Colonic mucosa (tissue), 4 donors: ENCODE data around the gene MPDU1. TPM values are rescaled to one million over a fixed set of nuclear protein-coding genes. Genes with fewer than 3 reads are reported as not detected.

Source experiments
- DNase-seq: peaks from one replicate; pipeline ENCODE4 v3.0.0-alpha.2; 2020
- H3K27ac ChIP-seq: fragments of 200-600 bp; one replicate; pipeline ENCODE4 v1.8.0; 2021
- H3K27me3 ChIP-seq: fragments of 200-600 bp; one replicate; pipeline ENCODE4 v1.8.0; 2021
- H3K36me3 ChIP-seq: fragments of 200-600 bp; one replicate; pipeline ENCODE4 v1.8.0; 2021
- H3K4me1 ChIP-seq: fragments of 200-600 bp; one replicate; pipeline ENCODE4 v1.8.0; 2021; ENCODE audit warnings: mild to moderate bottlenecking
- H3K4me3 ChIP-seq: fragments of 200-600 bp; one replicate; pipeline ENCODE4 v1.8.0; 2021
- H3K9ac ChIP-seq, 2 donors: one replicate each; pipeline ENCODE4 v1.7.0; 2013; ENCODE audit warnings: control low read depth in 2 of 2, low read depth in 2 of 2, low read length in 2 of 2
- H3K9me3 ChIP-seq: fragments of 200-600 bp; one replicate; pipeline ENCODE4 v1.8.0; 2021
- intact Hi-C: fragments of 100-400 bp; cut with DNase I; formaldehyde crosslinking; loops from one replicate; pipeline ENCODE4 v1.14.1; 2022
- total RNA-seq, 2 donors: library from RNA; stranded (reverse); fragmentation: NEBNext Ultra II Directional in 1 of 2; extraction: Animal tissue kit (Norgen Biotek cat#: 25700) in 1 of 2; gene quantifications; one replicate each; pipeline ENCODE4 v1.2.1, GENCODE V29; 2021
- TF ChIP-seq, protein P1 (sequence below): fragments of 200-600 bp; IDR thresholded peaks from one replicate; pipeline ENCODE4 v1.8.0; 2022; ENCODE audit warnings: antibody characterized with exemption, mild to moderate bottlenecking
- donor health status: healthy.
- donor health status: DM: no; HTN: no; CAD: no.
- donor health status: DM: no; HTN: no; CAD: no.

Gene MPDU1
- total RNA-seq, 2 donors from 2014 or later = 80.1 to 111 TPM

DNA sequence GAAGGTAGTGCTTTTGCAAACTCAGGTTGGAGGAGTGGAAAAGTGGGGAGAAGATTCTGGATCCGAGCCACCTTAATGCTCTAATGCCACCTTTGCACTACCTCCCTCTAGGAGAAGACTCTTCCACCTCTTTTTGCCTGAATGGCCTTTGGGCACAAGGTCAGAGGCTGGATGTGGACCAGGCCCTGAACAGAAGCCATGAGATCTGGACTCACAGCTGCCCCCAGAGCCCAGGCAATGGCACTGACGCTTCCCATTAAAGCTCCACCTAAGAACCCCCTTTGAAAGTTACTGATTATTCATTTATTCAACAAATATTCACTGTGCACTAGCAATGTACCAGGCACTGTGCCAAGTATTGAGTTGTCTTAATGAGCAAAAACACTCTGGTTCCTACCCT lies 49.4 kb downstream of the MPDU1 start:
- Histone ChIP-seq H3K9ac (no peak overlapping the region), H3K9me3 (no peaks in the 10 kb centered on the region), H3K4me1 (no peaks in the 10 kb centered on the region), H3K27me3 (no peaks in the 10 kb centered on the region), H3K4me3 (no peak overlapping the region), H3K27ac (no peak overlapping the region), H3K36me3 (no peaks in the 10 kb centered on the region)
- no peak for DNase-seq
- TF ChIP-seq, protein P1, sequence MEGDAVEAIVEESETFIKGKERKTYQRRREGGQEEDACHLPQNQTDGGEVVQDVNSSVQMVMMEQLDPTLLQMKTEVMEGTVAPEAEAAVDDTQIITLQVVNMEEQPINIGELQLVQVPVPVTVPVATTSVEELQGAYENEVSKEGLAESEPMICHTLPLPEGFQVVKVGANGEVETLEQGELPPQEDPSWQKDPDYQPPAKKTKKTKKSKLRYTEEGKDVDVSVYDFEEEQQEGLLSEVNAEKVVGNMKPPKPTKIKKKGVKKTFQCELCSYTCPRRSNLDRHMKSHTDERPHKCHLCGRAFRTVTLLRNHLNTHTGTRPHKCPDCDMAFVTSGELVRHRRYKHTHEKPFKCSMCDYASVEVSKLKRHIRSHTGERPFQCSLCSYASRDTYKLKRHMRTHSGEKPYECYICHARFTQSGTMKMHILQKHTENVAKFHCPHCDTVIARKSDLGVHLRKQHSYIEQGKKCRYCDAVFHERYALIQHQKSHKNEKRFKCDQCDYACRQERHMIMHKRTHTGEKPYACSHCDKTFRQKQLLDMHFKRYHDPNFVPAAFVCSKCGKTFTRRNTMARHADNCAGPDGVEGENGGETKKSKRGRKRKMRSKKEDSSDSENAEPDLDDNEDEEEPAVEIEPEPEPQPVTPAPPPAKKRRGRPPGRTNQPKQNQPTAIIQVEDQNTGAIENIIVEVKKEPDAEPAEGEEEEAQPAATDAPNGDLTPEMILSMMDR = no peak
- intact Hi-C loops = loop anchor here (5.0 kb wide), 1 partner anchor 54 kb away; the partner anchor contains the start of genes TP53 and WRAP53

DNA sequence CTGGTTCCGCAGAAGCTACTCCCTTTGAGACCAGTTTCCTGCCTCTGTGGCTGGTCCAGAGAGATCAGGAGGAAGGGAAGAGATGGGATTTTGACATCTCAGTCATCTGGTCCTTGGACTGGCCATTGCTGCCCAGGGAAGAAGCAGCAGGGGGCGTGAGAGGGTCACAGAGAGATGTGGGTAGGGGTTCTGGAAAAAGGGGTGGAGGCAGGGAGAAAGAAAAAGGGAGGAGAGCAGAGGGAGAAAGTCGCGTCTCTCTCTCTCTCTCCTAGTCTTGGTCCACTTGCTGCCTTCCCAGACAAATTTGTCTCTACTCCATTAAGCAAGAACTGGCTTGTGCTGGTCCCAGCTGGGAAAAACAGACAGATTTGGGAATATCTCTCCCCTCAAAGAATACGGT lies 50.7 kb downstream of the MPDU1 start:
- intact Hi-C loops = loop anchor here (5.0 kb wide), 1 partner anchor 53 kb away; the partner anchor contains the start of genes TP53 and WRAP53
- no peaks in the 10 kb centered on the region for H3K4me1 ChIP-seq

DNA sequence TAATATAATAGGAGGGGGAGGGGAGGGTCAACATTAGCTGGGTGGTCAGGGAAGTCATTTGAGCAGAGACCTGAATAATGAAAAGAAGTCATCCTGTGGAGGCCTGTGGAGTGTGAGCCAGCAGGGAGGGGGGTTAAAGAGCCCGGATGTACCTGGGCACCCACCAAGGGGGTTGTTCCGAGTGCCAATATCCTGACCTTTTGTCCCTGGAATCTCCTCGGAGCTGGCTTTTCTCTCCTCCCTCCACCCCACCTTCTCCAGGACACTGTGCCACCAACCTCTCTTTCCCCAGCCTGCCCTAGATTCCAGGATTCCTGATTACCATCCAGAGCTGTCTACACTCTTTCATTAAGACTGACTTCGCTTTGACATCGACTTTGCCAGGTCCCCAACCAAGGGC lies 52.5 kb downstream of the MPDU1 start:
- TF ChIP-seq, protein P1 = no peak
- H3K36me3 ChIP-seq = no peaks in the 10 kb centered on the region
- H3K27ac ChIP-seq = no peak overlapping the region
- no peak overlapping the region for H3K4me3 ChIP-seq
- no peaks in the 10 kb centered on the region for H3K9me3 ChIP-seq
- no peak for DNase-seq
- no peaks in the 10 kb centered on the region for H3K27me3 ChIP-seq
- H3K4me1 ChIP-seq = no peaks in the 10 kb centered on the region
- H3K9ac ChIP-seq = no peak overlapping the region
- intact Hi-C loops = no loop called here

More for the DNA sequence above, 50.7 kb downstream of the MPDU1 start:
- Histone ChIP-seq H3K9ac (no peak overlapping the region), H3K36me3 (no peaks in the 10 kb centered on the region), H3K27me3 (no peaks in the 10 kb centered on the region), H3K4me3 (no peak overlapping the region), H3K27ac (no peak overlapping the region), H3K9me3 (no peaks in the 10 kb centered on the region)
- DNase-seq = peak; percentile 52
- TF ChIP-seq, protein P1 = no peak

Other genes starting within 250 kb of the MPDU1 start
- gene ACAP1, start 247.3 kb upstream of the MPDU1 start, total RNA-seq = 10 to 100 TPM in 1 of 2 donors, 1 to 10 TPM in 1; 7.4 to 12.1 TPM
- 10 to 100 TPM in 1 of 2 donors, 1 to 10 TPM in 1; 5.6 to 12.6 TPM for gene KCTD11, start 231.7 kb upstream of the MPDU1 start, total RNA-seq
- gene TMEM95, start 228.7 kb upstream of the MPDU1 start, total RNA-seq = not detected
- 10 to 100 TPM; 18.0 to 22.6 TPM for gene TNK1, start 202.8 kb upstream of the MPDU1 start, total RNA-seq
- 10 to 100 TPM; 11.0 to 12.0 TPM for gene PLSCR3, start 189.3 kb upstream of the MPDU1 start, total RNA-seq
- 100 to 1,000 TPM in 1 of 2 donors, 10 to 100 TPM in 1; 88.2 to 101 TPM for gene TMEM256, start 179.8 kb upstream of the MPDU1 start, total RNA-seq
- 1 to 10 TPM; 2.5 to 5.0 TPM for gene NLGN2, start 176.0 kb upstream of the MPDU1 start, total RNA-seq
- gene SPEM1, start 163.5 kb upstream of the MPDU1 start, total RNA-seq = not detected
- gene SPEM2, start 158.2 kb upstream of the MPDU1 start, total RNA-seq = not detected
- not detected for gene SPEM3, start 155.0 kb upstream of the MPDU1 start, total RNA-seq
- gene TMEM102, start 148.4 kb upstream of the MPDU1 start, total RNA-seq = 10 to 100 TPM; 20.4 to 20.6 TPM
- gene FGF11, start 144.3 kb upstream of the MPDU1 start, total RNA-seq = 1 to 10 TPM; 1.2 to 1.6 TPM
- gene CHRNB1, start 138.8 kb upstream of the MPDU1 start, total RNA-seq = 1 to 10 TPM; 4.3 to 6.1 TPM
- 10 to 100 TPM; 12.9 to 26.7 TPM for gene ZBTB4, start 104.2 kb upstream of the MPDU1 start, total RNA-seq
- gene SLC35G6, start 102.4 kb upstream of the MPDU1 start, total RNA-seq = not detected
- gene POLR2A, start 99.5 kb upstream of the MPDU1 start, total RNA-seq = 100 to 1,000 TPM in 1 of 2 donors, 10 to 100 TPM in 1; 73.5 to 137 TPM
- gene TNFSF12, start 34.8 kb upstream of the MPDU1 start, total RNA-seq = 10 to 100 TPM; 11.4 to 18.3 TPM
- gene TNFSF13, start 25.1 kb upstream of the MPDU1 start, total RNA-seq = 100 to 1,000 TPM in 1 of 2 donors, 10 to 100 TPM in 1; 67.5 to 125 TPM
- gene SENP3, start 21.9 kb upstream of the MPDU1 start, total RNA-seq = 10 to 100 TPM; 25.7 to 56.6 TPM
- 10 to 100 TPM; 37.7 to 56.6 TPM for gene CD68, start 4.2 kb upstream of the MPDU1 start, total RNA-seq
- gene SOX15, start 6.2 kb downstream of the MPDU1 start, total RNA-seq = 1 to 10 TPM in 1 of 2 donors, under 1 TPM in 1; 0.61 to 1.0 TPM
- gene FXR2, start 31.0 kb downstream of the MPDU1 start, total RNA-seq = 10 to 100 TPM; 24.9 to 27.4 TPM
- 10 to 100 TPM; 55.3 to 77.3 TPM for gene SAT2, start 44.0 kb downstream of the MPDU1 start, total RNA-seq
- under 1 TPM; 0.42 to 0.64 TPM for gene SHBG, start 46.3 kb downstream of the MPDU1 start, total RNA-seq
- gene ATP1B2, start 67.1 kb downstream of the MPDU1 start, total RNA-seq = 1 to 10 TPM in 1 of 2 donors, under 1 TPM in 1; 0.54 to 1.4 TPM
- gene TP53, start 103.6 kb downstream of the MPDU1 start, total RNA-seq = 10 to 100 TPM; 64.3 to 90.0 TPM
- gene WRAP53, start 104.6 kb downstream of the MPDU1 start, total RNA-seq = 10 to 100 TPM in 1 of 2 donors, 1 to 10 TPM in 1; 6.0 to 22.6 TPM
- gene EFNB3, start 121.3 kb downstream of the MPDU1 start, total RNA-seq = under 1 TPM; 0.42 to 0.82 TPM
- under 1 TPM; 0.32 to 0.62 TPM for gene DNAH2, start 133.9 kb downstream of the MPDU1 start, total RNA-seq